Retinal pigment epithelial cell (primary cell): ENCODE data around the gene MAGEA8.
"Not testable (repeated sequence)": the region's sequence is repeated elsewhere in the genome, so short reads cannot be mapped to it uniquely, and the experiment has no call there.

Source experiments
- DNase-seq: peaks from one replicate; pipeline ENCODE4 v3.0.0-alpha.2; 2010; ENCODE audit warnings: low read depth
- H3K4me3 ChIP-seq: 2 replicates; pipeline ENCODE4 v1.5.1; 2011; ENCODE audit warnings: mild to moderate bottlenecking, low read length, control low read depth, moderate library complexity
- CTCF ChIP-seq: conservative IDR thresholded peaks from 2 replicates; pipeline ENCODE4 v1.5.1; 2011; ENCODE audit warnings: low read depth, low read length, control low read depth, inconsistent platforms

Gene MAGEA8

GRCh38 chrX:149916745-149917392 is 35.9 kb downstream of the MAGEA8 start:
- TF ChIP-seq CTCF: no peak
- no peak overlapping the region for H3K4me3 ChIP-seq
- DNase-seq: no peak

- not testable (repeated sequence) for H3K4me3 ChIP-seq, DNase-seq
Observed at GRCh38 chrX:149923836-149924235, 42.9 kb downstream of the MAGEA8 start.

- not testable (repeated sequence) for H3K4me3 ChIP-seq, DNase-seq
Observed at GRCh38 chrX:149924434-149924833, 43.5 kb downstream of the MAGEA8 start.

- not testable (repeated sequence) for DNase-seq, H3K4me3 ChIP-seq
Observed at GRCh38 chrX:149927245-149927963, 46.4 kb downstream of the MAGEA8 start.

- H3K4me3 ChIP-seq, DNase-seq: not testable (repeated sequence)
Observed at GRCh38 chrX:149927964-149928258, 46.9 kb downstream of the MAGEA8 start.

- DNase-seq, H3K4me3 ChIP-seq: not testable (repeated sequence)
Observed at GRCh38 chrX:149928635-149929034, 47.7 kb downstream of the MAGEA8 start.

GRCh38 chrX:149929400-149929799 is 48.4 kb downstream of the MAGEA8 start, which contains the start of gene HSFX4:
Gene HSFX4, plus strand, starts transcription at chrX:149929573. Its CDS starts 72 bp downstream, at chrX:149929645.
- not testable (repeated sequence) for H3K4me3 ChIP-seq, DNase-seq

- not testable (repeated sequence) for H3K4me3 ChIP-seq, DNase-seq
Observed at GRCh38 chrX:149931355-149931754, 50.4 kb downstream of the MAGEA8 start.

GRCh38 chrX:149932150-149932549 is 51.2 kb downstream of the MAGEA8 start:
- not testable (repeated sequence) for H3K4me3 ChIP-seq, DNase-seq

- H3K4me3 ChIP-seq, DNase-seq: not testable (repeated sequence)
Observed at GRCh38 chrX:149932970-149933369, 52.0 kb downstream of the MAGEA8 start.

- not testable (repeated sequence) for DNase-seq, H3K4me3 ChIP-seq
Observed at GRCh38 chrX:149933547-149933946, 52.6 kb downstream of the MAGEA8 start.
